SK-N-MC (cell line): Measurements from ENCODE around the gene SBK2.

Experiments used
- EZH2 ChIP-seq: fragments of 200-600 bp; sonication (generic); IDR thresholded peaks from one replicate; pipeline ENCODE4 v1.6.1; 2017; ENCODE audit warnings: antibody characterized with exemption
- FOXP2 ChIP-seq: optimal IDR thresholded peaks from 2 replicates; pipeline ENCODE3; 2011; ENCODE audit warnings: mild to moderate bottlenecking, moderate library complexity; ENCODE audit not compliant: insufficient read depth; ENCODE audit errors: extremely low read length, control extremely low read depth
- POLR2AphosphoS5 ChIP-seq: IDR thresholded peaks from 2 replicates; pipeline ENCODE4 v1.6.1; 2012; ENCODE audit warnings: mild to moderate bottlenecking, low read depth, low read length, borderline replicate concordance

DNA sequence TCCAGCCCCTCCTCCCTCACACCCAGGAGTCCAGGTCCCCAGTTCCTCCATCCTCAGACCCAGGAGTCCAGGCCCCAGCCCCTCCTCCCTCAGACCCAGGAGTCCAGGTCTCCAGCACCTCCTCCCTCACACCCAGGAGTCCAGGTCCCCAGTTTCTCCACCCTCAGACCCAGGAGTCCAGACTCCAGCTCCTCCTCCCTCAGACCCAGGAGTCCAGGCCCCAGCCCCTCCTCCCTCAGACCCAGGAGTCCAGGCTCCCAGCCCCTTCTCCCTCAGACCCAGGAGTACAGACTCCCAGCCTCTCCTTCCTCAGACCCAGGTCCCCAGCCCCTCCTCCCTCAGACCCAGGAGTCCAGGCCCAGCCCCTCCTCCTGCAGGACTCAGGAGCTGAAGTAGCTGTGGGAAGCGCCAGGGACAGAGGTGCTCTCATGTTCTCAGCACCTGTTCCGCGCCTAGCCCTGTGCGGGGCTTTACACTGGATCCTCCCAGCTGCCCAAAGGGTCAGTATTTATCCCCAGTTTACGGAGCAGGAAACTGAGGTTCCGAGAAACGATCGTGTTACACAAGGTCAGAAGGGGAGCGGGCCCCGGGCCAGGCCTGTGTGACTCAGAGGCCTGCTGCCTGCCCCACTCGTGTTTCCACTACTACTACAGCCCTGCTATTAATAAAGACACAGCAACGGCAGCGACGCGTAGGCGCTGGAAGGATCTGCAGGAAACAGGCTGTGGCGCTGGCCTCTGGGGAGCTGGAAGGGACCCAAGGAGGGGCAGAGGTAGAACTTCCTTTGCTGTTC, 10.1 kb upstream of the SBK2 start:
- TF ChIP-seq EZH2 (no peak), POLR2AphosphoS5 (no peak), FOXP2 (no peak)
